OCI-LY3 (cell line): ENCODE results near the gene PCSK4.

Experiments
- H2AFZ ChIP-seq: fragments of 200-600, 300-600 bp; shearing (Covaris generic); 2 replicates; pipeline ENCODE4 v1.6.0; 2014; ENCODE audit warnings: antibody characterized with exemption, low read depth, low read length
- H3K27ac ChIP-seq: fragments of 200-600, 300-600 bp; sonication (generic); 2 replicates; pipeline ENCODE4 v1.5.1; 2014; ENCODE audit warnings: mild to moderate bottlenecking, low read length, moderate library complexity, mixed read lengths
- H3K27me3 ChIP-seq: fragments of 200-600, 300-600 bp; sonication (generic); 2 replicates; pipeline ENCODE4 v1.6.1; 2014; ENCODE audit warnings: low read depth, low read length, mixed read lengths
- H3K36me3 ChIP-seq: fragments of 200-600, 300-600 bp; sonication (generic); replicated peaks from 2 replicates; pipeline ENCODE3; 2014; ENCODE audit warnings: low read depth, low read length, mixed read lengths
- H3K4me1 ChIP-seq: fragments of 300-600, 200-600 bp; sonication (generic); 2 replicates; pipeline ENCODE4 v1.6.1; 2014; ENCODE audit warnings: low read length, mixed read lengths
- H3K4me2 ChIP-seq: fragments of 200-600, 300-600 bp; sonication (generic); 2 replicates; pipeline ENCODE4 v1.6.1; 2014; ENCODE audit warnings: low read length, mixed read lengths
- H3K4me3 ChIP-seq: fragments of 300-600, 200-600 bp; sonication (generic); 2 replicates; pipeline ENCODE4 v1.5.1; 2014; ENCODE audit warnings: antibody characterized with exemption, mild to moderate bottlenecking, low read length, moderate library complexity
- H3K79me2 ChIP-seq: fragments of 300-600, 200-600 bp; shearing (Covaris generic); 2 replicates; pipeline ENCODE4 v1.6.1; 2014; ENCODE audit warnings: mild to moderate bottlenecking, low read length, mixed read lengths
- H3K9ac ChIP-seq: fragments of 300-600, 200-600 bp; shearing (Covaris generic); 2 replicates; pipeline ENCODE4 v1.6.0; 2014; ENCODE audit warnings: mild to moderate bottlenecking, low read length, moderate library complexity
- H3K9me3 ChIP-seq: fragments of 200-600, 300-600 bp; shearing (Covaris generic); 2 replicates; pipeline ENCODE4 v1.6.1; 2014; ENCODE audit warnings: low read length, mixed read lengths; ENCODE audit not compliant: insufficient read depth
- H4K20me1 ChIP-seq: fragments of 200-600, 300-600 bp; sonication (generic); 2 replicates; pipeline ENCODE4 v1.6.1; 2016; ENCODE audit warnings: low read length, mixed read lengths; ENCODE audit not compliant: insufficient read depth
- EZH2phosphoT487 ChIP-seq: fragments of 200-600 bp; shearing (Covaris generic); IDR thresholded peaks from 2 replicates; pipeline ENCODE4 v1.6.1; 2018; ENCODE audit warnings: antibody characterized with exemption, mixed run types, low read depth
- TF ChIP-seq, protein P1 (sequence below): fragments of 200-600, 300-600 bp; sonication (generic); IDR thresholded peaks from 2 replicates; pipeline ENCODE4 v1.5.1; 2014; ENCODE audit warnings: antibody characterized with exemption, low read length, low read depth

PCSK4 gene

DNA sequence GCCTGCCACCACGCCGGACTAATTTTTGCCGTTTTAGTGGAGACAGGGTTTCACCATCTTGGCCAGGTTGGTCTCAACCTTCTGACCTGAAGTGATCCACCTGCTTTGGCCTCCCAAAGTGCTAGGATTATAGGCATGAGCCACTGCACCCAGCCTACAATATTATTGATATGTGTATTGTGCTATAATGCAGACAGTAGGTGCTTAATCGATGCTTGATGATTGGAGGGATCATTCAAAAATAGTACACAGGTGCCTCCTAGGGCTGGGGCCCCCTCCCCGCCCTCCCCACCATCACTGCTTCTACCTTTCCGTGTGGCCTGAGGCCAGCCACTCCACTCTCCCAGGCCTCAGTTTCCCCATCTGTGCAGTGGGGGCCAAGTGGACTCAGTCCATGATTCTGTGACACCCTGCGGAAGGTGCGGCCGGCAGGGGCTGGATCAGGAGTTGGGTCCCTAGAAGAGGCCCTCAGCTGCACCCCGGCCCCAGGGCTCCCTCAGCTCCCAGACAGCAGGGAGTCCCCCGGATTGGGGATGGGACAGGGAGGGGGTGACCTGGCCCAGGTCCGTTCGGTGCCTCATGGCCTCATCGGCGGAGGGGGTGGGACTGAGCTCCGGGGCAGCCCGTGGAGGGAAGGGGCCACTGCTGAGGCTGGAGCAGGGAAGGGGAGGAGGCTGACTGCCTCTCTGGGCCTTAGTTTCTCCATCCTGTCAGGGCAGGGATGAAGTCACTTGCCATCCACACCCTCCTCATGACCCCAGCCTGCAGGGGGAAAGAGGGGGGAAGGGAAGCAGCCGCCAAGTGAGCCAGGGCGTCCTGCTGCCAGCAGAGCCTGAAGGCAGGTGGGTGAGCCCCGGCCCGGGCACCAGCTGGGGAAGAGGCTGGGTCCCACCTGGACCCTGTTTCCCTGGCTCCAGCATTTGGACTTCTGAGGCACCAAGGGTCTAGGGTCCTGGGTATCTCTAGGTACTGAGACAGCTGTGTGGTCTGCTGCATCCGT, 21.5 kb upstream of the PCSK4 start:
- Histone ChIP-seq H3K9me3 (no peaks in the 10 kb centered on the region), H3K4me2 (no peak overlapping the region), H3K27me3 (no peaks in the 10 kb centered on the region), H4K20me1 (no peaks in the 10 kb centered on the region), H3K9ac (no peak overlapping the region), H3K36me3 (no peaks in the 10 kb centered on the region), H2AFZ (no peak overlapping the region), H3K79me2 (no peaks in the 10 kb centered on the region), H3K4me1 (no peaks in the 10 kb centered on the region), H3K4me3 (no peak overlapping the region), H3K27ac (no peak overlapping the region)
- TF ChIP-seq, protein P1, sequence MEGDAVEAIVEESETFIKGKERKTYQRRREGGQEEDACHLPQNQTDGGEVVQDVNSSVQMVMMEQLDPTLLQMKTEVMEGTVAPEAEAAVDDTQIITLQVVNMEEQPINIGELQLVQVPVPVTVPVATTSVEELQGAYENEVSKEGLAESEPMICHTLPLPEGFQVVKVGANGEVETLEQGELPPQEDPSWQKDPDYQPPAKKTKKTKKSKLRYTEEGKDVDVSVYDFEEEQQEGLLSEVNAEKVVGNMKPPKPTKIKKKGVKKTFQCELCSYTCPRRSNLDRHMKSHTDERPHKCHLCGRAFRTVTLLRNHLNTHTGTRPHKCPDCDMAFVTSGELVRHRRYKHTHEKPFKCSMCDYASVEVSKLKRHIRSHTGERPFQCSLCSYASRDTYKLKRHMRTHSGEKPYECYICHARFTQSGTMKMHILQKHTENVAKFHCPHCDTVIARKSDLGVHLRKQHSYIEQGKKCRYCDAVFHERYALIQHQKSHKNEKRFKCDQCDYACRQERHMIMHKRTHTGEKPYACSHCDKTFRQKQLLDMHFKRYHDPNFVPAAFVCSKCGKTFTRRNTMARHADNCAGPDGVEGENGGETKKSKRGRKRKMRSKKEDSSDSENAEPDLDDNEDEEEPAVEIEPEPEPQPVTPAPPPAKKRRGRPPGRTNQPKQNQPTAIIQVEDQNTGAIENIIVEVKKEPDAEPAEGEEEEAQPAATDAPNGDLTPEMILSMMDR = no peak
- no peak for TF ChIP-seq EZH2phosphoT487

DNA sequence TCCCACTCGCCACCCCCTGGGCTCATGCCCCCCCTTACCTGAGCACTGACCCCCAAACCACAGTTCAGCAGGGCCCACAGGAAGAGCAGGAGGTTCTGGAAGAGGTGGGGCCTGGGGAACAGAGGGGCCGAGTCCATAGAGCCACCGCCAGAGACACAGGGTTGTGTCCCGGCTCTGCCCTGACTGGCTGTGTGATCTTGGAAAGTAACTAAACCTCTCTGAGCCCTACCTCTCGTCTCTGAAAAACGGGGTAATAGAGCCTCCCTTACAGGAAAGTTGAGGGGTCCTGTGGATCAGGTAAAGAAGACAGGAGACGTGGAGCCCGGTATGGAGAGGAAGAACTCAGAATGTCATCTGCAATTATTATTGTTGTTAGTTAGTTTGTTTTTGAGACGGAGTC, 20.7 kb upstream of the PCSK4 start:
- Histone ChIP-seq H3K36me3 (no peaks in the 10 kb centered on the region), H3K27ac (no peak overlapping the region), H2AFZ (no peak overlapping the region), H4K20me1 (no peaks in the 10 kb centered on the region), H3K9ac (no peak overlapping the region), H3K79me2 (no peaks in the 10 kb centered on the region), H3K4me1 (no peaks in the 10 kb centered on the region), H3K27me3 (no peaks in the 10 kb centered on the region), H3K4me2 (no peak overlapping the region), H3K4me3 (no peak overlapping the region), H3K9me3 (no peaks in the 10 kb centered on the region)
- no peak for TF ChIP-seq EZH2phosphoT487
- TF ChIP-seq, protein P1 = no peak

DNA sequence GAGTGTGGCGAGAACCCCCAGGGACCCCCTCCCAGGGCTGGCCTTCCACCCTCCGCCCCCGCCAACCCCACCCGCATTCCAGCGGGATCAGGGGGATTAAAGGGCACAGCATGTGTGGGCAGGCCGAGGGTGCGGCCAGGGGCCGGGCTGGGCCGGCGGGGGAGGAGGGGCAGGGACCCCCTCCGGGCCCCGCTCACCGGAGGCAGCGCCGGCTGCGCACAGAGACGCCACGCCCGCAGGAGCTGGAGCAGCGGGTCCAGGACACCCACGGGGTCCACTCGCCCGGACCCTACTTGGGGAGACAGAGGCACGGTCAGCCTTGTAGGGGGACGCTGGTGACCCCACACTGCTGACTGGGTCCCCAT, 20.3 kb upstream of the PCSK4 start:
- Histone ChIP-seq H3K9me3 (no peaks in the 10 kb centered on the region), H3K27me3 (no peaks in the 10 kb centered on the region), H2AFZ (no peak overlapping the region), H3K9ac (no peak overlapping the region), H3K79me2 (no peaks in the 10 kb centered on the region), H3K4me2 (no peak overlapping the region), H3K36me3 (no peaks in the 10 kb centered on the region), H3K4me3 (no peak overlapping the region), H4K20me1 (no peaks in the 10 kb centered on the region), H3K27ac (no peak overlapping the region), H3K4me1 (no peaks in the 10 kb centered on the region)
- no peak for TF ChIP-seq EZH2phosphoT487
- TF ChIP-seq, protein P1 = no peak

DNA sequence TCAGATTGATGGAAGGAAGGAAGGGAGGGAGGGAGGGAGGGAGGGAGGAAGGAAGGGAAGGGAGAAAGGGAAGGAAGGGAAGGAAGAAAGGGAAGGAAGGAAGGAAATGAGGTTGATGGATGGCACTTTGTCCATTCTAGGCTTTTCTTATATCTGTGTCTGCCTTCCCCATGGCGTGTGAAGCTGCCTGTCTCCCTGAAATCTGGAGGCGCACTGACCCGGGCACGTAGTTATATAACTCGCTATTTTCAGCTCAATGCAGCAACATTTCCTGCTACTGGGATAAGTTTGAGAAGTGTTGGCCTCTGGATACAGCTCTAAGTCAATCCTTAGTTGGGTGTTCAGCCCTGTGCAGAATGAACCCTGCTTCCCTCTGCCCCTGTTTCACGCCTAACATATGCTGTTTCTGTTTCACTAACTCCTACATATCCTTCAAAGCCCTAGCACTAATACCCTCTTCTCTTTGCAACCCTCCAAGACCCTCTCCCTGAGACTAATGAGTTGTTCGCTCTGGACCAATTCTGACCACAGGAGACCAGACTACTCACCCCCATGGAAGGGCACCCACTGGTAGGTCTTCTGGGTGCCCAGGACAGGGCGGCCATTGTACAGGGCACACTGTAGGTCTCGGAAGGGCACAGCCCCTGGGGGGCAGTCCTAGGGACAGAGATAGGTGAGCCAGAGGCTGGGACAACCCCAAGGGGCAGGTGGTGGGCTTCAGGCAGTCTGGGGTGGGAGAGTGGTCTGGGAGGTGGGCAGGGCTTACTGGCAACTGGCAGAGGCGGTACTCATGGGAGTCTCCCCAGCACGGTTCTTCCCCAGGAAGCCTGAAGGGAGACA, 19.7 kb upstream of the PCSK4 start:
- no peaks in the 10 kb centered on the region for H3K27me3 ChIP-seq
- no peak overlapping the region for H3K9ac ChIP-seq
- H3K9me3 ChIP-seq = no peaks in the 10 kb centered on the region
- H4K20me1 ChIP-seq = no peaks in the 10 kb centered on the region
- H3K27ac ChIP-seq = no peak overlapping the region
- no peak for TF ChIP-seq EZH2phosphoT487
- H3K4me2 ChIP-seq = no peak overlapping the region
- no peaks in the 10 kb centered on the region for H3K36me3 ChIP-seq
- no peak overlapping the region for H2AFZ ChIP-seq
- no peak overlapping the region for H3K4me3 ChIP-seq
- H3K4me1 ChIP-seq = no peaks in the 10 kb centered on the region
- no peaks in the 10 kb centered on the region for H3K79me2 ChIP-seq
